ENCODE results near the gene BLVRA. TPM values are rescaled to one million over a fixed set of nuclear protein-coding genes. Genes with fewer than 3 reads are reported as not detected.
"Not testable (repeated sequence)": the region's sequence is repeated elsewhere in the genome, so short reads cannot be mapped to it uniquely, and the experiment has no call there.

Gene BLVRA
- 44.8 and 47.3 TPM in 2 replicates for total RNA-seq

- DNase-seq (ENCODE audit: low read depth), result no peak
These were observed at the start of gene BLVRA for GRCh38 chr7:43758029-43758821. BLVRA (plus strand) TSS chr7:43758680; CDS start chr7:43771159, 12,479 bp downstream.

- DNase-seq (ENCODE audit: low read depth), result no peak
These were observed 47.0 kb upstream of the BLVRA start for GRCh38 chr7:43711503-43711902.

GRCh38 chr7:43715966-43716365 is 42.5 kb upstream of the BLVRA start:
- DNase-seq (ENCODE audit: low read depth), result not testable (repeated sequence)

GRCh38 chr7:43716598-43716997 is 41.9 kb upstream of the BLVRA start:
- no peak for DNase-seq (ENCODE audit: low read depth)

- DNase-seq (ENCODE audit: low read depth), result peak; percentile 55
These were observed 37.2 kb upstream of the BLVRA start for GRCh38 chr7:43721193-43721806.

GRCh38 chr7:43723007-43723341 is 35.5 kb upstream of the BLVRA start:
- DNase-seq (ENCODE audit: low read depth), result no peak

- no peak for DNase-seq (ENCODE audit: low read depth)
These were observed 33.2 kb upstream of the BLVRA start for GRCh38 chr7:43725251-43725650.

GRCh38 chr7:43726466-43726865 is 32.0 kb upstream of the BLVRA start:
- no peak for DNase-seq (ENCODE audit: low read depth)

GRCh38 chr7:43727003-43727402 is 31.5 kb upstream of the BLVRA start:
- DNase-seq (ENCODE audit: low read depth), result no peak

- DNase-seq (ENCODE audit: low read depth), result peak; percentile 48
These were observed 31.0 kb upstream of the BLVRA start for GRCh38 chr7:43727494-43727893.

- peak; percentile 86 for DNase-seq (ENCODE audit: low read depth)
These were observed 29.1 kb upstream of the BLVRA start, which contains the start of gene COA1 for GRCh38 chr7:43729214-43729923. COA1 (minus strand) TSS chr7:43729523; CDS start chr7:43648614, 80,909 bp downstream.

GRCh38 chr7:43729924-43730248 is 28.6 kb upstream of the BLVRA start:
- no peak for DNase-seq (ENCODE audit: low read depth)

- DNase-seq (ENCODE audit: low read depth), result peak; percentile 63
These were observed 27.0 kb upstream of the BLVRA start for GRCh38 chr7:43731494-43731893.

GRCh38 chr7:43734575-43735332 is 23.7 kb upstream of the BLVRA start:
- DNase-seq (ENCODE audit: low read depth), result not testable (repeated sequence)

- no peak for DNase-seq (ENCODE audit: low read depth)
These were observed 23.1 kb upstream of the BLVRA start for GRCh38 chr7:43735403-43735801.

- DNase-seq (ENCODE audit: low read depth), result no peak
These were observed 22.5 kb upstream of the BLVRA start for GRCh38 chr7:43735802-43736603.

GRCh38 chr7:43737467-43738127 is 20.9 kb upstream of the BLVRA start:
- DNase-seq (ENCODE audit: low read depth), result no peak

- no peak for DNase-seq (ENCODE audit: low read depth)
These were observed 15.8 kb upstream of the BLVRA start for GRCh38 chr7:43742692-43743091.

GRCh38 chr7:43747328-43748105 is 11.0 kb upstream of the BLVRA start:
- DNase-seq (ENCODE audit: low read depth), result no peak

GRCh38 chr7:43749383-43749940 is 9.0 kb upstream of the BLVRA start:
- DNase-seq (ENCODE audit: low read depth), result no peak
